HG03066 (cell line): ENCODE data around the gene CLCN2.
"Not testable (repeated sequence)": the region's sequence is repeated elsewhere in the genome, so short reads cannot be mapped to it uniquely, and the experiment has no call there.

ENCODE experiments used
- ATAC-seq: cut with Tn5 transposase; IDR thresholded peaks from one replicate; pipeline ENCODE4 v1.9.1; 2021; ENCODE audit warnings: low read depth; ENCODE audit not compliant: unreplicated experiment

The CLCN2 gene

DNA sequence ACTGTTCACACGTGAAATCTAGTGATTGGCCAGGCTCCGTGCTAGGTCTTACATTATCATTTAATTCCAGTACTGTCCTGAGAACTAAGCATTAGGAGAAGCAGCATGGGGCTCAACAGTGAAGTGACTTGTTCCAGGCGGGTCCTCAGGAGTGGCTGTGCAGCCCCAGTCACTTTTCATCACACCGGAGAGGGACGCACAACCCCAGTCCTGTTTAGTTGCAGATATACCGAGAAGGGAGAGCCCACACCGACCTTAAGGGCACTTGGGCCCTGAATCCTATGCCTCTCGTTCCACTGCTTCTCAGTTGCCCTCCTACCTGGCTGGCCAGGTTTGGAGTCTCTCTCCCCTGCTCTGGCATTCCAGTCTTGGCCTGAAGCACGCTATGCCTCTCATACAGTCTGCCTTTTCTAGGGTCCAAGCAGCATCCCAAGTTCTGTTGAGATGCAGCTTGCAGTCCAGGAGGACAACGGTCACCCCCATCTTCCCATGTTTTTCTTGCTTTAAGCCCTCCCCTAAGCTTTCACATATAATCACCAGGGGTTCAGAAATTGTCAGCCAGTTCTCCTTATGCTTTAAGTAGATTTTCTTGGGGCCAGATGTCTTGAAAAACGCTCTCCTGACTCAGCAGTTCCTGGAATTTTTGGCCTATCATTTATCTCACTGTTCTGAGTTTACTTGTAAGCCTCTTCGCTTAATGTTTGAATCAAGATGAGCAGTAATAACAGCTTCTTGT lies 13.9 kb downstream of the CLCN2 start:
- no peak for ATAC-seq

GRCh38 chr3:184346480-184347190 lies 14.8 kb downstream of the CLCN2 start:
- no peak for ATAC-seq

DNA sequence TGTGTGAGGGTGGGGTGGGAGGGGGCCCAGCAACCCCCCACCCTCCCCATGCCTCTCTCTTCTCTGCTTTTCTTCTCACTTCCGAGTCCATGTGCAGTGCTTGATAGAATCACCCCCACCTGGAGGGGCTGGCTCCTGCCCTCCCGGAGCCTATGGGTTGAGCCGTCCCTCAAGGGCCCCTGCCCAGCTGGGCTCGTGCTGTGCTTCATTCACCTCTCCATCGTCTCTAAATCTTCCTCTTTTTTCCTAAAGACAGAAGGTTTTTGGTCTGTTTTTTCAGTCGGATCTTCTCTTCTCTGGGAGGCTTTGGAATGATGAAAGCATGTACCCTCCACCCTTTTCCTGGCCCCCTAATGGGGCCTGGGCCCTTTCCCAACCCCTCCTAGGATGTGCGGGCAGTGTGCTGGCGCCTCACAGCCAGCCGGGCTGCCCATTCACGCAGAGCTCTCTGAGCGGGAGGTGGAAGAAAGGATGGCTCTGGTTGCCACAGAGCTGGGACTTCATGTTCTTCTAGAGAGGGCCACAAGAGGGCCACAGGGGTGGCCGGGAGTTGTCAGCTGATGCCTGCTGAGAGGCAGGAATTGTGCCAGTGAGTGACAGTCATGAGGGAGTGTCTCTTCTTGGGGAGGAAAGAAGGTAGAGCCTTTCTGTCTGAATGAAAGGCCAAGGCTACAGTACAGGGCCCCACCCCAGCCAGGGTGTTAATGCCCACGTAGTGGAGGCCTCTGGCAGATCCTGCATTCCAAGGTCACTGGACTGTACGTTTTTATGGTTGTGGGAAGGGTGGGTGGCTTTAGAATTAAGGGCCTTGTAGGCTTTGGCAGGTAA lies 15.9 kb downstream of the CLCN2 start:
- no peak for ATAC-seq

DNA sequence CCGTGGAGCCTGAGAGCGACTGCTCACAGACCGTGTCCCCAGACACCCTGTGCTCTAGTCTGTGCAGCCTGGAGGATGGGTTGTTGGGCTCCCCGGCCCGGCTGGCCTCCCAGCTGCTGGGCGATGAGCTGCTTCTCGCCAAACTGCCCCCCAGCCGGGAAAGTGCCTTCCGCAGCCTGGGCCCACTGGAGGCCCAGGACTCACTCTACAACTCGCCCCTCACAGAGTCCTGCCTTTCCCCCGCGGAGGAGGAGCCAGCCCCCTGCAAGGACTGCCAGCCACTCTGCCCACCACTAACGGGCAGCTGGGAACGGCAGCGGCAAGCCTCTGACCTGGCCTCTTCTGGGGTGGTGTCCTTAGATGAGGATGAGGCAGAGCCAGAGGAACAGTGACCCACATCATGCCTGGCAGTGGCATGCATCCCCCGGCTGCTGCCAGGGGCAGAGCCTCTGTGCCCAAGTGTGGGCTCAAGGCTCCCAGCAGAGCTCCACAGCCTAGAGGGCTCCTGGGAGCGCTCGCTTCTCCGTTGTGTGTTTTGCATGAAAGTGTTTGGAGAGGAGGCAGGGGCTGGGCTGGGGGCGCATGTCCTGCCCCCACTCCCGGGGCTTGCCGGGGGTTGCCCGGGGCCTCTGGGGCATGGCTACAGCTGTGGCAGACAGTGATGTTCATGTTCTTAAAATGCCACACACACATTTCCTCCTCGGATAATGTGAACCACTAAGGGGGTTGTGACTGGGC lies 16.7 kb downstream of the CLCN2 start:
- ATAC-seq = no peak

DNA sequence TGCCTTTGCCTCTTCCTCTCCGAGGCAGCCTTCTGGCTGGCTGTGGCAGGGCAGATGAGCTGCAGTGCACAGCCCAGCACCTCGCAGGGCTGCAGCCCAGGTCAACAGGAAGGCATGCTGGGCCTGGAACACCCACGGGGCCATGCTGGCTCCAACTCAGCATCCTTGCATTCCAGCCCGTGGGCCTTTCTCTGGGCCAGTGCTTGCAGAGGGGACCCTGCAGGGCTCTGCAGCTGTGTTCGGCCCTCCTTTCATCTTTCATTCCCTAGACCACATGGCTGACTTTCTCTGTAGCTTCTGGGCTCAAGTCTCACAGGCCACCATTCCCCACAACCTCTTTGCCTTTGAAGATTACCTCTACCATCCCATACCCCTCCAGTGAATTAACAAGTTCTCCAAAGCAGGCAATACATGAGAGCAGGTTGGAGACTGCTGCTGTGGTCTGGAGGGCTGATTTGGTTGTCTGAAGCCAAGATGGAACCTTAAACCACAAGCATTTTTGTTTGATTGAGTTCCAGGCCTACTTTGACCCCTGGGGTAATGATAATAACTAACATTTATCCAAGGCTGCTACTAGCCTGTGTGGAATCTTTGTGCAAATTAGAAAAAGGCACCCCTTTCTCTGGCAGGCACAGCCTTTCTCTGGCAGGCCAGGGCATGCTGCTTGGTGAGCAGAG lies 18.1 kb downstream of the CLCN2 start:
- no peak for ATAC-seq

DNA sequence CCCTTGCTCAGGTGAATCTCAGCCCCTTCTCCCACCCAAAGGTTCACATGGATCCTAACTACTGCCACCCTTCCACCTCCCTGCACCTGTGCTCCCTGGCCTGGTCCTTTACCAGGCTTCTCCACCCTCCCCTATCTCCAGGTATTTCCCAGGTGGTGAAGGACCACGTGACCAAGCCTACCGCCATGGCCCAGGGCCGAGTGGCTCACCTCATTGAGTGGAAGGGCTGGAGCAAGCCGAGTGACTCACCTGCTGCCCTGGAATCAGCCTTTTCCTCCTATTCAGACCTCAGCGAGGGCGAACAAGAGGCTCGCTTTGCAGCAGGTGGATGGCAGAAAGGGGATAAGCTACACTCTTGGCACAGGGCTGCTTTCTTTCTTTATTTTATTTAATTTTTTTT lies 19.5 kb downstream of the CLCN2 start:
- no peak for ATAC-seq

- not testable (repeated sequence) for ATAC-seq
Observed at GRCh38 chr3:184339451-184340135, 21.8 kb downstream of the CLCN2 start.

- no peak for ATAC-seq
Observed at GRCh38 chr3:184339001-184339400, 22.4 kb downstream of the CLCN2 start.

DNA sequence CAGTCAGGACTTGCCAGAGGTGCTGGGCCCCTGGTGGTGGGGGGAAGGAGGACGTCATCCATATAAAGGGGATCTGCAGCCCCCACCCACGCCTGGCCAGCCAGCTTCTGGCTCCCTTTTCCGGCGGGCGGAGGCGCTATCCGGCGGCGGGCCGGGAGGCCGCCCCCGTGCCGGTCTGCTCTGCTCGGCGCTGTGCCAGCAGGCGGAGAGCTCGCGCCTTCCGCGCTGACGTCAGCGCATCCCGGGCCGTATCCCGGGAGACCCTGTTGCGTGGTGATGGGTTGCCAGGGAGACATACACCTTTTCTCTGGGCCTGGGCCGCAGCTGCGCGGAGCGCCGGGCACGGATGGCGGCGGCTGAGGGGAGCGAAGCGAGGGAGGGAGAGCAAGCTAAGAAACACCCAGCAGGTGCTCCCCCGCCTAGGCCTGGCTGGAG lies 22.9 kb downstream of the CLCN2 start:
- no peak for ATAC-seq

- no peak for ATAC-seq
Observed at GRCh38 chr3:184337981-184338380, 23.4 kb downstream of the CLCN2 start.

DNA sequence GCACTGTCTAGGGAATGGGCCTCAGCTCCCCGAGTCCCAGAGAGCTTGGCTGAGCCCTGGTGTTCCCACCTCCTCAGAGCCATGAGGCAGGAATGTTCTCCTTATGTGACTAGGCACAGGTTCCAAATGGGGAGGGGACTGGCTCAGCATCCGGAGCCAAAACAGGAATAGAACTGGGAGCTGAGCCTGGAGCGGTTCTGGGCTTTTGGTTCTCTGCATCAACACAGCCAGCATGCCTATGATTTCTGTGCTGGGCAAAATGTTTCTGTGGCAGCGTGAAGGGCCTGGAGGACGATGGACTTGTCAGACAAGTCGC lies 24.0 kb downstream of the CLCN2 start, which contains the start of gene FAM131A:
Gene FAM131A, plus strand, starts transcription at position 202 of the 316 bp plus-strand sequence. Its CDS starts 31 bp downstream, at position 233.
- ATAC-seq = no peak

- ATAC-seq = no peak
Observed at GRCh38 chr3:184336547-184337398, 24.6 kb downstream of the CLCN2 start.

GRCh38 chr3:184335661-184336546 lies 25.5 kb downstream of the CLCN2 start:
- ATAC-seq = peak; percentile 55

- no peak for ATAC-seq
Observed at GRCh38 chr3:184335291-184335660, 26.1 kb downstream of the CLCN2 start.

- ATAC-seq = no peak
Observed at GRCh38 chr3:184334470-184335158, 26.8 kb downstream of the CLCN2 start.

GRCh38 chr3:184333700-184334099 lies 27.7 kb downstream of the CLCN2 start:
- ATAC-seq = no peak

- ATAC-seq = no peak
Observed at GRCh38 chr3:184333190-184333589, 28.2 kb downstream of the CLCN2 start.
